Upper lobe of right lung (tissue), 1 donor: Measurements from ENCODE around the gene RPP14. TPM values are rescaled to one million over a fixed set of nuclear protein-coding genes. Genes with fewer than 3 reads are reported as not detected.
"Not testable (repeated sequence)": the region's sequence is repeated elsewhere in the genome, so short reads cannot be mapped to it uniquely, and the experiment has no call there.

Source experiments
- ATAC-seq: fragments of 200-7000 bp; cut with Tn5 transposase; one replicate; pipeline ENCODE4 v1.9.1; 2020; ENCODE audit warnings: mild to moderate bottlenecking, moderate library complexity
- DNase-seq: peaks from one replicate; pipeline ENCODE4 v3.0.0-alpha.2; 2020
- H3K27ac ChIP-seq: fragments of 200-600 bp; one replicate; pipeline ENCODE4 v1.8.0; 2022
- H3K27me3 ChIP-seq: fragments of 200-600 bp; one replicate; pipeline ENCODE4 v1.8.0; 2022; ENCODE audit warnings: mild to moderate bottlenecking
- H3K36me3 ChIP-seq: fragments of 200-600 bp; one replicate; pipeline ENCODE4 v1.8.0; 2022
- H3K4me1 ChIP-seq: fragments of 200-600 bp; one replicate; pipeline ENCODE4 v1.8.0; 2022
- H3K4me3 ChIP-seq: fragments of 200-600 bp; one replicate; pipeline ENCODE4 v1.8.0; 2022; ENCODE audit warnings: mild to moderate bottlenecking
- H3K9me3 ChIP-seq: fragments of 200-600 bp; one replicate; pipeline ENCODE4 v1.8.0; 2022
- intact Hi-C: fragments of 100-400 bp; cut with DNase I; formaldehyde crosslinking; loops from one replicate; pipeline ENCODE4 v1.11.0; 2022
- total RNA-seq: library from RNA; stranded (reverse); fragmentation: NEBNext Ultra II Directional; extraction: Animal tissue kit (Norgen Biotek cat#: 25700); gene quantifications from one replicate; pipeline ENCODE4 v1.2.1, GENCODE V29; 2021
- TF ChIP-seq, protein P1 (sequence below): fragments of 200-600 bp; IDR thresholded peaks from one replicate; pipeline ENCODE4 v1.8.0; 2022; ENCODE audit warnings: antibody characterized with exemption
- donor health status: DM: no; HTN: yes; CAD: no; lungs with severe emphysema.

The RPP14 gene
- total RNA-seq, 1 donor from 2014 or later: 13.6 TPM

DNA sequence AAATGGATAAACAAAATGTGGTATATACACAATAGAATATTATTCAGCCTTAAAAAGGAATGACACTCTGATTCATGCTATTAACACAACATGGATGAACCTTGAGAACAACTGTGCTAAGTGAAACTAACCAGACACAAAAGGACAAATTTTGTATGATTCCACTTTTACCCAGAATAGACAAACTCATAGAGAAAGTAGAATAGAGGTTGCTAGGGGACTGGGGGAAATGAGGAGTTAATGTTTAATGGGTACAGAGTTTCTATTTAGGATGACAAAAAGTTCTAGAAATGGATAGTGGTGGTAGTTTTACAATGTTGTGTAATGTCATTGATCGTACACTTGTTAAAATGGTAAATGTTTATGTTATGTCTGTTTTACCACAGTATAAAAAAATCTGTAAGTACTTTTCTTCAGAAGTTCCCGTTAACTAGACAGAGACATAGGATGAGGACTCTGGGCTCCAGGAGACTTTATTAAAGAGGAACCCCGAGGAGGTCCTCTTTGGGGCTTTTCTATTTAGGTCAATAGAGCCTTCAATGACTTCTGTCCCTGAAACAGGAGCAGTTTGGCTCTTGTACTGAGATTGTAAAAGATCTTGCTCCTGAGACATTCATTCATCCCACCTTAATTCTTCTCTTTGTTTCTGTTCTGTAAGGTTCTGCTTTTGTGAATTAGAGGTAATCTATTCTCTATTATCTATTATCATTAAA, 43.9 kb upstream of the RPP14 start:
- DNase-seq (no peak), ATAC-seq (no peak)
- TF ChIP-seq, protein P1, sequence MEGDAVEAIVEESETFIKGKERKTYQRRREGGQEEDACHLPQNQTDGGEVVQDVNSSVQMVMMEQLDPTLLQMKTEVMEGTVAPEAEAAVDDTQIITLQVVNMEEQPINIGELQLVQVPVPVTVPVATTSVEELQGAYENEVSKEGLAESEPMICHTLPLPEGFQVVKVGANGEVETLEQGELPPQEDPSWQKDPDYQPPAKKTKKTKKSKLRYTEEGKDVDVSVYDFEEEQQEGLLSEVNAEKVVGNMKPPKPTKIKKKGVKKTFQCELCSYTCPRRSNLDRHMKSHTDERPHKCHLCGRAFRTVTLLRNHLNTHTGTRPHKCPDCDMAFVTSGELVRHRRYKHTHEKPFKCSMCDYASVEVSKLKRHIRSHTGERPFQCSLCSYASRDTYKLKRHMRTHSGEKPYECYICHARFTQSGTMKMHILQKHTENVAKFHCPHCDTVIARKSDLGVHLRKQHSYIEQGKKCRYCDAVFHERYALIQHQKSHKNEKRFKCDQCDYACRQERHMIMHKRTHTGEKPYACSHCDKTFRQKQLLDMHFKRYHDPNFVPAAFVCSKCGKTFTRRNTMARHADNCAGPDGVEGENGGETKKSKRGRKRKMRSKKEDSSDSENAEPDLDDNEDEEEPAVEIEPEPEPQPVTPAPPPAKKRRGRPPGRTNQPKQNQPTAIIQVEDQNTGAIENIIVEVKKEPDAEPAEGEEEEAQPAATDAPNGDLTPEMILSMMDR: no peak
- H3K9me3 ChIP-seq: no peaks in the 10 kb centered on the region
- peaks cover 20% of the 10 kb centered on the region for H3K36me3 ChIP-seq
- intact Hi-C loops: no loop called here
- H3K27me3 ChIP-seq: no peaks in the 10 kb centered on the region
- no peaks in the 10 kb centered on the region for H3K4me1 ChIP-seq
- H3K27ac ChIP-seq: no peak overlapping the region
- no peak overlapping the region for H3K4me3 ChIP-seq

DNA sequence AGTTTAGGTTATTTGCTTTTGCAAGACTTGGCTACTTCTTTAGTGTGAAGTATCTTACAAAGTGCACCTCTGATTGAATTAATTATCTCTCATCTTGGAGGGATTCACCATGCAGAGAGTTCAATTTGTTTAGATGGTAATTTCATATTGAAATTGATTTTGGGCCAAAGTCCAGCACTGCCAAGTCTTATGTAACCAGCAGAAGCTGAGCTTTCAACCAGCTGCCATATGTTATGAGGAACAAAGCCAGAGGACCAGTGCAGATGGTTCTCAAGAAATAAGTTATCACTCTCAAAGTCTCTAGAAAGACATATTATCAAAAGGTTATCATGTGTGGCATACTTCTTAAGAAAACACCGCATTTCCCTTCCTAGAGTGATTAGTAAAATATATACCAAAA, 39.5 kb upstream of the RPP14 start:
- Histone ChIP-seq H3K9me3 (no peaks in the 10 kb centered on the region), H3K4me3 (no peak overlapping the region), H3K4me1 (no peaks in the 10 kb centered on the region), H3K27ac (no peak overlapping the region), H3K36me3 (peaks cover 12% of the 10 kb centered on the region), H3K27me3 (no peaks in the 10 kb centered on the region)
- ATAC-seq (no peak), DNase-seq (no peak)
- intact Hi-C loops: no loop called here
- TF ChIP-seq, protein P1: no peak

DNA sequence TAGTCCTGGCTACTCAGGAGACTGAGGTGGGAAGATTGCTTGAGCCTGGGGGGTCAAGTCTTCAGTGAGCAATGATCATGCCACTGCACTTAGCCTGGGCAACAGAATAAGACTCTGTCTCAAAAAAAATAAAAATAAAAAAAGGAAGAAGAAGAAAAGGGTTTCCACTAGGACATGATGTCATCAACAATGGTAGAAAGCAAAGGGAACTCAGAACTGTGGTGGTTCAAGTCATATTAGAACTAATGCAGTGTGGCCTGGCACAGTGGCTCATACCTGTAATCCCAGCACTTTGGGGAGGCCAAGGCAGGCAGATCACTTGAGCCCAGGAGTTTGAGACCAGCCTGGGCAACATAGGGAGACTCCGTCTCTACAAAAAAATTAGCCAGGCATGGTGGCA, 38.5 kb upstream of the RPP14 start:
- peaks cover 12% of the 10 kb centered on the region for H3K36me3 ChIP-seq
- intact Hi-C loops, DNase-seq, H3K27me3 ChIP-seq, H3K27ac ChIP-seq, H3K4me3 ChIP-seq, H3K4me1 ChIP-seq, ATAC-seq, H3K9me3 ChIP-seq: not testable (repeated sequence)

DNA sequence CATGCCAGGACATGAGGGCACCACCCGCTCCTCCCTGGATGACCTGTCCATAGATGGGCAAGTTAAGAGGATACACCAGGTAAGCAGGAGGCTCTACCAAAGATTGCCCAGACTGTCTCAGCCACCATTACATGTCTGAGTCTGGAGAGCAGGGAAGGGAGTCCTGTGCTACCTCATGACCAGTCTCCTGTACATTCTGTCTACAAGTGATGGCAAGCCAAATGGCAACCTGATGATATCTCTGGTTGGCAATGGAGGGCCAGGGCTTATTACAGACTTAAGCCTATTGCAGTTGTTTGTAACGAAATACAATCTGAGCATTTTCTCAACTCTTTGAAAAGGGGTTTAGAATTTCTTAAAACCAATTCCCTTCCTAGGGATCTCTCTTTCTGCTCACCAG, 36.7 kb upstream of the RPP14 start:
- ATAC-seq (no peak), DNase-seq (no peak)
- Histone ChIP-seq H3K4me3 (no peak overlapping the region), H3K27me3 (no peaks in the 10 kb centered on the region), H3K4me1 (peaks cover 4% of the 10 kb centered on the region), H3K36me3 (peaks cover 12% of the 10 kb centered on the region), H3K9me3 (no peaks in the 10 kb centered on the region), H3K27ac (no peak overlapping the region)
- TF ChIP-seq, protein P1: no peak
- intact Hi-C loops: no loop called here

DNA sequence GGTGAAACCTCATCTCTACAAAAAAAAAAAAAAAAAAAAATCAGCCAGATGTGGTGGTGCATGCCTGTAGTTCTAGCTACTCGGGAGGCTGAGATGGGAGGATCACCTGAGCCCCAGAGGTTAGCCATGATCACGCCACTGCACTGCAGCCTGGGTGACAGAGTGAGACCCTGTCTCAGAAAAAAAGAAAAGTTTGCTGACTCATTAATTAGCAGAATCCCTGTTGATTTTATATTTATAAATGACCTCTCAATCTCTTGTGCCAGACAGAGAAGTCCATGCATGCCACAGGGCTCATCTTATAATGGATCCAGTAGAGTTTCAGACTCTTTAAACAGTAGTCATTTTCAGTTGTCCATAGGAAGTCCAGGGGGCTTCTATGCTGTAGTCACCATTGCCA, 35.6 kb upstream of the RPP14 start:
- TF ChIP-seq, protein P1: no peak
- Histone ChIP-seq H3K9me3 (no peaks in the 10 kb centered on the region), H3K4me3 (no peak overlapping the region), H3K36me3 (peaks cover 18% of the 10 kb centered on the region), H3K27ac (no peak overlapping the region), H3K27me3 (no peaks in the 10 kb centered on the region), H3K4me1 (peaks cover 4% of the 10 kb centered on the region)
- ATAC-seq: no peak
- intact Hi-C loops: no loop called here
- DNase-seq: no peak

DNA sequence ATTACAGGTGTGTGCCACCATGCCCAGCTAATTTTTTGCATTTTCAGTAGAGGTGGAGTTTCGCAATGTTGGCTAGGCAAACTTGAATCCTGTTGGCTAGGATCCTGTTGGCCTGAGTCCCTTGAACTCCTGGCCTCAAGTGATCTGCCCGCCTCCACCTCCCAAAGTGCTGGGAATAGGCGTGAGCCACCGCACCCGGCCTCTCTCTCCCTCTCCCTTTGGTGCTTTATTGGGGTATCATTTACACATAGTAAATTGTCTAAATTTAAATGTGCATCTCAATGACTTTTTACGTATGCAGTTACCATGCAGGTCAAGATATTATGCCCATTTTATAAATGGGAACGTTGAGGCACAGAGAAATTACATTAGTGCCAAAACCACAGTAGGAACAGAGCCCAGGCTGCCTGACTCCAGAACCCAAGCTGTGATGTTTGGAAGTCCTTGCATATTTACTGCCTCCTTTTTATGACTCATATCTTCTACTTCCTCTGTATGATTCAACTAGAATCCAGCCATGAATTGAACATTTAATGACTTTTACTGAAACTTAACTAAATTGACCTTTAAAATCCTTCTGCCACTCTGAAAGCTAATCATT, 34.0 kb upstream of the RPP14 start:
- Histone ChIP-seq H3K27ac (peak overlapping the region; percentile 7), H3K4me1 (peaks cover 4% of the 10 kb centered on the region), H3K9me3 (no peaks in the 10 kb centered on the region), H3K27me3 (no peaks in the 10 kb centered on the region), H3K4me3 (no peak overlapping the region), H3K36me3 (peaks cover 18% of the 10 kb centered on the region)
- peak; percentile 57 for ATAC-seq
- TF ChIP-seq, protein P1: no peak
- intact Hi-C loops: no loop called here
- DNase-seq: no peak
